Measurements from ENCODE around the gene SSUH2.
"Not testable (repeated sequence)": the region's sequence is repeated elsewhere in the genome, so short reads cannot be mapped to it uniquely, and the experiment has no call there.

SSUH2 gene, protein sequence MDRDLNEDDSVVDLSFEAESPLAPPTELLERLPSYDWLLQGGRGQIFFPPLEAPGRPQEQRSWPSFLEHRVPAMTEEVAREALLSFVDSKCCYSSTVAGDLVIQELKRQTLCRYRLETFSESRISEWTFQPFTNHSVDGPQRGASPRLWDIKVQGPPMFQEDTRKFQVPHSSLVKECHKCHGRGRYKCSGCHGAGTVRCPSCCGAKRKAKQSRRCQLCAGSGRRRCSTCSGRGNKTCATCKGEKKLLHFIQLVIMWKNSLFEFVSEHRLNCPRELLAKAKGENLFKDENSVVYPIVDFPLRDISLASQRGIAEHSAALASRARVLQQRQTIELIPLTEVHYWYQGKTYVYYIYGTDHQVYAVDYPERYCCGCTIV

GRCh38 chr3:8644748-8645390 lies at the start of gene SSUH2:
Gene SSUH2 (minus strand): TSS chr3:8644798. CDS start chr3:8644758, 40 bp downstream.
- DNase-seq = no peak

GRCh38 chr3:8691295-8691694 lies 46.7 kb upstream of the SSUH2 start:
- not testable (repeated sequence) for DNase-seq

DNA sequence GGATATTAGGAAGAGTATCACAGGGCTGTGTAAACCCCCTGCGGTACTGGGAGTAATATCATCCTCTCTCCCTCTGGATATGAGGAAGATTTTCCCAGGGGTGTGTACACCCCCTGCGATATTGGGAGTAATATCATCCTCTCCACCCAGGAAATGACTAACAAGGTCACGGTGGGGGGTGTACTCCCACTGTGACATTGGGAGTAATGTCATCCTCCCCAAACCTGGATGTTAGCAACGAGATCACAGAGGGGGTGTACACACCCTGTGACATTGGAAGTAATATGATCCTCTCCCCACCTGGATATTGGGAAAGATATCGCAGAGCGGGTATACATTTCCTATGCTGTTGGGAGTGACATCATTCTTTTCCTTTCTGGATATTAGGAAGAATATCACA lies 40.4 kb upstream of the SSUH2 start:
- DNase-seq = not testable (repeated sequence)

- not testable (repeated sequence) for DNase-seq
Measured at GRCh38 chr3:8682850-8683574, 38.4 kb upstream of the SSUH2 start.

DNA sequence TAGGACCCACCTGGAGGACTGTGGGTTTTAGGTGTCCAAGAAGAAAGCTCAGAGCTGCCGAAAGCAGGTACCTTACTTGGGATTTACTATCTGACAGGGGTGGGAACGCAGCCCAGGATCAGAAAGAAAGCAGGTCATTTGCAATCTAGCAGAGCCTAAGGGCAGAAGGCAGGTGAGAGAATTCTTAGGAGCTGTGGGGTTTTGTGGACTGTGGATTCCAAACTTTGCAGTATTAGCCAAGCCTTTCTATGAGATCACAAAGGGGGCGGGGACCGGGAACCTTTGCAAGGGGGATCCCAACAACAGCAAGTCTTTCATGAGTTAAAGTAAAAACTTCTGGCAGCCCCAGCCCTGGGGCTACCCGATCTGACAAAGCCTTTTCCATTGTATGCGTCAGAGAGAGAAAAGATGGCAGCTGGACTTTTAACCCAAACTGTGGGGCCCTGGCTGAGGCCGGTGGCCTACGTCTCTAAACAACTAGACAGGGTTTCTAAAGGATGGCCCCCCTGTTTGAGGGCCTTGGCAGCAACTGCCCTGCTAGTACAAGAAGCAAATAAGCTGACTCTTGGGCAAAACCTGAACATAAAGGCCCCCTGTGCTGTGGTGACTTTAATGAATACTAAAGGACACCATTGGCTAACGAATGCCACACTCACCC lies 37.4 kb upstream of the SSUH2 start:
- DNase-seq = not testable (repeated sequence)

GRCh38 chr3:8681349-8681748 lies 36.8 kb upstream of the SSUH2 start:
- no peak for DNase-seq

GRCh38 chr3:8679817-8680553 lies 35.4 kb upstream of the SSUH2 start:
- DNase-seq = not testable (repeated sequence)

- no peak for DNase-seq
Measured at GRCh38 chr3:8678751-8679150, 34.2 kb upstream of the SSUH2 start.

- DNase-seq = not testable (repeated sequence)
Measured at GRCh38 chr3:8677258-8677657, 32.7 kb upstream of the SSUH2 start.

DNA sequence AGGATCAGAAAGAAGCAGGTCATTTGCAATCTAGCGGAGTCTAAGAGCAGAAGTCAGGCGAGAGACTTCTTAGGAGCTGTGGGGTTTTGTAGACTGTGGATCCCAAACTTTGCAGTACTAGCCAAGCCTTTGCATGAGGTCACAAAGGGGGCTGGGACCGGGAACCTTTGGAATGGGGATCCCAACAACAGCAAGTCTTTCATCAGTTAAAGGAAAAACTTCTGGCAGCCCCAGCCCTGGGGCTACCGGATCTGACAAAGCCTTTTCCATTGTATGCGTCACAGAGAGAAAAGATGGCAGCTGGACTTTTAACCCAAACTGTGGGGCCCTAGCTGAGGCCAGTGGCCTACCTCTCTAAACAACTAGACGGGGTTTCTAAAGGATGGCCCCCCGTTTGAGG lies 31.0 kb upstream of the SSUH2 start:
- DNase-seq = not testable (repeated sequence)

DNA sequence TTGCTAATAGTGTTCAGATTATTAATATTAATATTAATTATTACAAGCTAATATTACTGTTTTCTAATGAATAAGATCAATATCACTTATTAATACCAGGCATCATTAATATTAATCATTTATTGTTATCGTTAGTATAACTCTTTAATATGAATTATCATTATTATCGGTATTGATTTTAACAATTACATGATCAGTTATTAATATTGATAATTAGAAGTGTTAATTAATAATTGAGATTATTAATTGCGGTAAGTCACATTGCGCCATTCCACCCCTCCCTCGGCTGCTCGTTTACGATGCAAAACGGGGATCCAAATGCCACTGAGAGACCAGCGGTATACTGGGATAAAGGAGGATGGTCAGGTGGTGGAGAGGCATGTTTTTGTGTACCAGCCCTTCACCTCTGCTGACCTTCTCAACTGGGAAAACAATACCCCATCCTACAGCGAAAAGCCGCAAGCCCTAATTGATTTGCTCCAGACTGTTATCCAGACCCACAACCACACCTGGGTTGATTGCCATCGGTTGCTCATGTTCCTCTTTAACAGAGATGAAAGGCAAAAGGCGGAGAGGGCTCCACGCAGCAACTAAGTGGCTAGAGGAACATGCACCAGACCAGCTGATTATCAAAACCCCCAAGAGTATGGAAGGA lies 28.6 kb upstream of the SSUH2 start:
- no peak for DNase-seq

GRCh38 chr3:8669019-8669418 lies 24.4 kb upstream of the SSUH2 start:
- no peak for DNase-seq

GRCh38 chr3:8668216-8668615 lies 23.6 kb upstream of the SSUH2 start:
- no peak for DNase-seq

GRCh38 chr3:8667463-8668091 lies 23.0 kb upstream of the SSUH2 start:
- DNase-seq = no peak

DNA sequence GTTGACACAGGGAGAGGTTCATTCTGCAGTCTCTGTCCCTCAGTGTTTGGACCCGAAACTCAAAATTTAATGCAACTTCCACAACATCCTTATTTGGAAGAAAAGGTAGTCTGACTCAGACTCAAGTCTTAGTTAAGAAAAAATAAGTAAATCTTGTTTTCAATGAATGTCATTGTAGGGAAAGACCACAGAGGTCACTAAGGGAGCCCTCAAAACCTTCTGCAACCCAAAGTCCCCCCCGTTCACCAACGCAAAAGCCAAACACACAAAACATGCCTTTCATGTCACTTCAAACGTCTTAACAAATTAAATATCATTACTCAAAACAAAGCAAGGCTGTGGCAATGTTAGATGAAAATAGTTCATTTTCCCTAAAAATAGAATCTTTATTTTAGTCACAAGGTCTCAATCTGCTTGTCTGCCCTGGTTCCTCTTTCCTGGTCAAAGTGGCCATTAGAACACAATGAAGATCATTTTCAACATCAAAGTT lies 20.9 kb upstream of the SSUH2 start:
- DNase-seq = peak; percentile 33

- DNase-seq = peak; percentile 65
Measured at GRCh38 chr3:8663177-8664061, 18.8 kb upstream of the SSUH2 start.

GRCh38 chr3:8662594-8662993 lies 18.0 kb upstream of the SSUH2 start:
- no peak for DNase-seq

- DNase-seq = no peak
Measured at GRCh38 chr3:8660175-8661118, 15.8 kb upstream of the SSUH2 start.

DNA sequence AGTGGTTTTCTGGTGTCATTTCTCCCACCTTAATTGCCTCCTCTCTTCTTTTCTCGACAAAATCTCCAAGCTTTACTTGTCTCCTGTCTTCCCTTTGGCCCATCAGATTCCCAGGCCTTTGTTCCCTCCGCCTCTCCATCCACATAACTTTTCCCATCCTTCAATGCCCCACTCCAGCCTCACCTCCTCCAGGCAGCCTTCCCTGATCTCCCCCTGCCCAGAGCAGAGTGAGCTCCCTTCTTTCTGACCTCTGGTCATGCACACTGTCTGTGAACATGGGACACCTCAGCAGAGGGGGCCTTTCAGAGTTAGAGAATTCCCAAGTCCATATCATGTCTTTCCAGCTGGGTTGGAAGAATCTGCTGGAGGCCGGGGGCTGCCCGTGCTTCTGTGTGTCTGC lies 14.6 kb upstream of the SSUH2 start:
- DNase-seq = no peak

Measured in inflammatory macrophage treated with lipopolysaccharide for 4 hours (primary cell).